ENCODE data around the gene MAST3.

DNA sequence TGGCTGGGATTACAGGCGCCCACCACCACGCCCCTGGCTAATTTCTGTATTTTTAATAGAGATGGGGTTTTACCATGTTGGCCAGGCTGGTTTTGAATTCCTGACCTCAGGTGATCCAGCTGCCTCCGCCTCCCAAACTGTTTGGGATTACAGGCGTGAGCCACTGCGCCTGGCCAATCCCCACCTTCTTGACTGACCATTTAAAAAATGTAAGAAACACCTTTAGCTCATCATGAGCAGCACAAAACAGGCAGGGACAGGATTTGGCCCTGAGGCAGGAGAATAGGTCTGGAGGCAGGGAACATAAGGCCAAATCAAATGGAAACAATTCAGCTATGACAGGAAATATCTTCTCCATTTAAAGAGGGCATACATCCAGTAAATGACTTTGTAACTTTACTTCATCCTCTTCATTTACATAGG lies 94.1 kb downstream of the MAST3 start:
- no peak for TF ChIP-seq SIN3A (conservative IDR thresholded peaks at IDR 0.05 in 1 of 2, IDR thresholded peaks at IDR 0.05 in 1 of 2; ENCODE audit: low read depth in 1 of 2, low read length in 2 of 2)
- TF ChIP-seq, protein P1, sequence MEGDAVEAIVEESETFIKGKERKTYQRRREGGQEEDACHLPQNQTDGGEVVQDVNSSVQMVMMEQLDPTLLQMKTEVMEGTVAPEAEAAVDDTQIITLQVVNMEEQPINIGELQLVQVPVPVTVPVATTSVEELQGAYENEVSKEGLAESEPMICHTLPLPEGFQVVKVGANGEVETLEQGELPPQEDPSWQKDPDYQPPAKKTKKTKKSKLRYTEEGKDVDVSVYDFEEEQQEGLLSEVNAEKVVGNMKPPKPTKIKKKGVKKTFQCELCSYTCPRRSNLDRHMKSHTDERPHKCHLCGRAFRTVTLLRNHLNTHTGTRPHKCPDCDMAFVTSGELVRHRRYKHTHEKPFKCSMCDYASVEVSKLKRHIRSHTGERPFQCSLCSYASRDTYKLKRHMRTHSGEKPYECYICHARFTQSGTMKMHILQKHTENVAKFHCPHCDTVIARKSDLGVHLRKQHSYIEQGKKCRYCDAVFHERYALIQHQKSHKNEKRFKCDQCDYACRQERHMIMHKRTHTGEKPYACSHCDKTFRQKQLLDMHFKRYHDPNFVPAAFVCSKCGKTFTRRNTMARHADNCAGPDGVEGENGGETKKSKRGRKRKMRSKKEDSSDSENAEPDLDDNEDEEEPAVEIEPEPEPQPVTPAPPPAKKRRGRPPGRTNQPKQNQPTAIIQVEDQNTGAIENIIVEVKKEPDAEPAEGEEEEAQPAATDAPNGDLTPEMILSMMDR (IDR thresholded peaks at IDR 0.05; ENCODE audit: control extremely low read depth in 1 of 3, insufficient read depth in 1 of 3, low read depth in 1 of 3, low read length in 3 of 3) = no peak

All from H1 (cell line).